ENCODE data around the gene DEFB110.

Gene DEFB110

DNA sequence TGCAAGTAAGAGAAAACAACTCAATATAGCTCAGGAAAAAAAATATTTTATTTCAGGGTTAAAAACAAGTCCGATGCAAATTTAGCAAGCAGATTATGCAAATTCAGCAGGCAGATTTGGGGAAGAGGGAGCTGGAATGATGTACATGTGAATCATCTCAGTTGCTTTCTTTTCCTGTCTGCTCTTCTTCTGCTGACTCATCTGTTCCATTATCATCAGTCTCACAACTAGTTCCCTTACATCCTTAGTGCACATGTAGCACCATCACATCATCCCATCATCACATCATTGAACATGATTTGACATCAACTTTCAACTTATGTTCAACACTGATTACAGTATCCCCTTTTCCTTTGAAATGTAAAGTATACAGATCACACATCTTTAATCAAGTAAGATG lies 40.9 kb downstream of the DEFB110 start:
- no peak for TF ChIP-seq ZNF274 (IDR thresholded peaks at IDR 0.05; ENCODE audit: low read depth, low read length)
- H3K4me3 ChIP-seq (ENCODE audit: low read length) = no peak overlapping the region

DNA sequence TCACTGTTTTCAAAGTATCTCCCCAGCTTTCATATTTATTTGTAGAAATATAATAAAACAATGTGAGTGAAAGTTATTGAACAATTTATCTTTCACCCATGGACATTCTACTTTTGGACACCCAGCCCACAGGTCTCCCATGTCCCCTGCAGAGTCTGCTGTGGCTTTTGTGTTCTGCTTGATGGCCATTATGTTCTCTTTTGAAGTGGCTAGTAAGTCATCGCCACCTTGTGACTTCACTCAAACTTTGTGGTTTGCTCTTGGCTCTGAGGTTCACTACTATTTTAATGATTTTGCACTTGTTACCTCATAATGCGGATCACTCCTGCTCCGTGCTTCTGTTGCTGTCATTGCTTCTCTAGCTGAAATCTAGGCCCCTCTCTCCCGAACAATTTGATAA lies 42.2 kb downstream of the DEFB110 start:
- no peak for TF ChIP-seq ZNF274 (IDR thresholded peaks at IDR 0.05; ENCODE audit: low read depth, low read length)

DNA sequence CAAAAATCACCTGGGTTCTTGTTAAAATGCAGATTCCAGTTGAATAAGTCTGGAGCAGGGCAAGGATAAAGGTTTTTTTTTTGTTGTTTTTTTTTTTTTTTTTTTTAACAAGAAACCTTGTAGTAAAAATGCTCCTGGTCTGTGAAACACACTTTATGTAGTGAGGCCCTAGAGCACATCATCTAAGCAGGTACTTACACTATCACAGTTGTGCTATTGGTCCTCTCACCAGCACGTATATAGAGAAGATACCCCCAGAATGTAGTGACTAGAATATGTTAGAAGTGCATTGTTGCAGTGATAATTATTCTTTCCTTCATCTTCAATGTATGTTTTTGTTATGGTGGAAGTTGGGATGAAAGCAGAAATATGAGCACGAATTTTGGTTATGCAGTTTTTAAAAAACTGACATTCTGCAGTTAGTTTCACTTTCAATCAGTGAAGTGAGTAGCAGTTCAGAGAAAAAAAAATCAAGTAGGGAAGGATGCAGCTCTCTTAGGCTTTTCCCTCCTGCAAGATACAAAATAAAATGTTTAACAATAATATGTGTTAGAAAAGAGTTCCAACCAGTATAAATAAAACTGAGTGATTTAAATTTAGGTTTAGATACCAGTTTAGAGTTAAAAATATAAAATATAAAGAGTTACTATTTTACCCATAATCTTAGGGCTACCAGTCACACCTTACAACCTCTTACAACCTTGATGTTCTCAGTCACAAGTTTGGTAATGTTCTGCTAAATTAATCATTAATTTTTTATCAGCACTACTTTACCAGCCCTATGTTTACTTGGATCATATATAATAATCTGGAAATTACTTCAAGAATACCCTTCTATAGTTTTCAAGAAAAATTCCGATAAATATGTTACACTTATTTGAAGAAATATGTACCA lies 43.2 kb downstream of the DEFB110 start:
- H3K4me3 ChIP-seq (ENCODE audit: low read length) = no peak overlapping the region; the same call in 1 of the 2 replicates
- no peak for TF ChIP-seq ZNF274 (IDR thresholded peaks at IDR 0.05; ENCODE audit: low read depth, low read length)

More for the DNA sequence above, 42.2 kb downstream of the DEFB110 start:
- H3K4me3 ChIP-seq (ENCODE audit: low read length) = no peak overlapping the region

DNA sequence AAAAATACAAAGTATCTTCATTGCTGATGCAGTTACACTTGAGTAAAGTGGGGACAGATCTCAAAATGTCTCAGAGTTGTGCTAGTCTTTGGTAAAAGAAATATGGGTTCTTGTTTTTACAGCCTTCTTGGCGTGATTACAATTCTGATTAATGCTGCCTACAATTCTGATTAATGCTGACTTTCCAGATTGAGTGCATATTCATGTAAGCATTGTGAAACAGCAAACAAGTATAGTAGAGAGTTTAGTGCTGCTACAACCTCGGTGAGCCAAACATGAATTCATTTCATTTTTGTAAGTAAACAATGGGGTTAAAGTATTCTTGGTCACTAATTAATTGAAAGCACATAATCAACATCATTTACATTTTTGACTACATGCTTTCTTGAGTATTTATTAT lies 52.2 kb downstream of the DEFB110 start, which contains the start of gene DEFB113:
Gene DEFB113 (minus strand): TSS at position 21 of the 400 bp plus-strand sequence. CDS start 0 bp downstream, at position 21.
- TF ChIP-seq ZNF274 (IDR thresholded peaks at IDR 0.05; ENCODE audit: low read depth, low read length) = no peak
- H3K4me3 ChIP-seq (ENCODE audit: low read length) = no peak within 1 kb of the TSS
